ENCODE measurements around the gene HEATR5B.

- TF ChIP-seq, protein P1, sequence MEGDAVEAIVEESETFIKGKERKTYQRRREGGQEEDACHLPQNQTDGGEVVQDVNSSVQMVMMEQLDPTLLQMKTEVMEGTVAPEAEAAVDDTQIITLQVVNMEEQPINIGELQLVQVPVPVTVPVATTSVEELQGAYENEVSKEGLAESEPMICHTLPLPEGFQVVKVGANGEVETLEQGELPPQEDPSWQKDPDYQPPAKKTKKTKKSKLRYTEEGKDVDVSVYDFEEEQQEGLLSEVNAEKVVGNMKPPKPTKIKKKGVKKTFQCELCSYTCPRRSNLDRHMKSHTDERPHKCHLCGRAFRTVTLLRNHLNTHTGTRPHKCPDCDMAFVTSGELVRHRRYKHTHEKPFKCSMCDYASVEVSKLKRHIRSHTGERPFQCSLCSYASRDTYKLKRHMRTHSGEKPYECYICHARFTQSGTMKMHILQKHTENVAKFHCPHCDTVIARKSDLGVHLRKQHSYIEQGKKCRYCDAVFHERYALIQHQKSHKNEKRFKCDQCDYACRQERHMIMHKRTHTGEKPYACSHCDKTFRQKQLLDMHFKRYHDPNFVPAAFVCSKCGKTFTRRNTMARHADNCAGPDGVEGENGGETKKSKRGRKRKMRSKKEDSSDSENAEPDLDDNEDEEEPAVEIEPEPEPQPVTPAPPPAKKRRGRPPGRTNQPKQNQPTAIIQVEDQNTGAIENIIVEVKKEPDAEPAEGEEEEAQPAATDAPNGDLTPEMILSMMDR (conservative IDR thresholded peaks at IDR 0.05; ENCODE audit: low read depth, low read length), result 0 out of 2 replicates have a peak, but pooled peaks have one; percentile 21
- TF ChIP-seq POLR2A (IDR thresholded peaks at IDR 0.05; ENCODE audit: low read depth, low read length), result no peak
- TF ChIP-seq RAD21 (IDR thresholded peaks at IDR 0.05; ENCODE audit: low read length), result peak; percentile 36
- TF ChIP-seq RCOR1 (IDR thresholded peaks at IDR 0.05; ENCODE audit: insufficient replicate concordance, low read length), result no peak
- no peak for TF ChIP-seq CHD1 (IDR thresholded peaks at IDR 0.05; ENCODE audit: low read depth, low read length)
Measured at GRCh38 chr2:37005118-37005868, 78.9 kb downstream of the HEATR5B start.
